HG03521 (cell line): Measurements from ENCODE around the gene HBB.

ENCODE experiments used
- ATAC-seq: cut with Tn5 transposase; IDR thresholded peaks from one replicate; pipeline ENCODE4 v1.9.1; 2021; ENCODE audit warnings: mild to moderate bottlenecking, moderate library complexity; ENCODE audit not compliant: unreplicated experiment

The HBB gene

GRCh38 chr11:5228124-5228523 lies 1.3 kb upstream of the HBB start:
- ATAC-seq: no peak

- no peak for ATAC-seq
Measured at GRCh38 chr11:5227681-5228080, 810 bp upstream of the HBB start.

- ATAC-seq: no peak
Measured at GRCh38 chr11:5225480-5225871, 1.4 kb downstream of the HBB start.

- ATAC-seq: no peak
Measured at GRCh38 chr11:5224538-5225479, 2.1 kb downstream of the HBB start.

- ATAC-seq: no peak
Measured at GRCh38 chr11:5223686-5224085, 3.2 kb downstream of the HBB start.

- no peak for ATAC-seq
Measured at GRCh38 chr11:5223146-5223545, 3.7 kb downstream of the HBB start.

GRCh38 chr11:5210376-5210885 lies 16.4 kb downstream of the HBB start:
- no peak for ATAC-seq

GRCh38 chr11:5204787-5205186 lies 22.1 kb downstream of the HBB start:
- ATAC-seq: no peak

- no peak for ATAC-seq
Measured at GRCh38 chr11:5203366-5203765, 23.5 kb downstream of the HBB start.

- ATAC-seq: no peak
Measured at GRCh38 chr11:5200582-5200981, 26.3 kb downstream of the HBB start, which contains the start of gene OR51V1. OR51V1 (minus strand) TSS chr11:5200682; CDS start chr11:5200682, 0 bp downstream.

GRCh38 chr11:5198285-5198684 lies 28.6 kb downstream of the HBB start:
- no peak for ATAC-seq

- ATAC-seq: no peak
Measured at GRCh38 chr11:5197536-5197935, 29.3 kb downstream of the HBB start.

GRCh38 chr11:5196731-5197130 lies 30.1 kb downstream of the HBB start:
- ATAC-seq: no peak

GRCh38 chr11:5196067-5196466 lies 30.8 kb downstream of the HBB start:
- ATAC-seq: no peak

GRCh38 chr11:5192738-5193137 lies 34.1 kb downstream of the HBB start:
- no peak for ATAC-seq

- no peak for ATAC-seq
Measured at GRCh38 chr11:5188201-5188600, 38.7 kb downstream of the HBB start.

- ATAC-seq: no peak
Measured at GRCh38 chr11:5178046-5178837, 48.6 kb downstream of the HBB start.
